ENCODE measurements around the gene CFLAR.

- TF ChIP-seq, protein P1, sequence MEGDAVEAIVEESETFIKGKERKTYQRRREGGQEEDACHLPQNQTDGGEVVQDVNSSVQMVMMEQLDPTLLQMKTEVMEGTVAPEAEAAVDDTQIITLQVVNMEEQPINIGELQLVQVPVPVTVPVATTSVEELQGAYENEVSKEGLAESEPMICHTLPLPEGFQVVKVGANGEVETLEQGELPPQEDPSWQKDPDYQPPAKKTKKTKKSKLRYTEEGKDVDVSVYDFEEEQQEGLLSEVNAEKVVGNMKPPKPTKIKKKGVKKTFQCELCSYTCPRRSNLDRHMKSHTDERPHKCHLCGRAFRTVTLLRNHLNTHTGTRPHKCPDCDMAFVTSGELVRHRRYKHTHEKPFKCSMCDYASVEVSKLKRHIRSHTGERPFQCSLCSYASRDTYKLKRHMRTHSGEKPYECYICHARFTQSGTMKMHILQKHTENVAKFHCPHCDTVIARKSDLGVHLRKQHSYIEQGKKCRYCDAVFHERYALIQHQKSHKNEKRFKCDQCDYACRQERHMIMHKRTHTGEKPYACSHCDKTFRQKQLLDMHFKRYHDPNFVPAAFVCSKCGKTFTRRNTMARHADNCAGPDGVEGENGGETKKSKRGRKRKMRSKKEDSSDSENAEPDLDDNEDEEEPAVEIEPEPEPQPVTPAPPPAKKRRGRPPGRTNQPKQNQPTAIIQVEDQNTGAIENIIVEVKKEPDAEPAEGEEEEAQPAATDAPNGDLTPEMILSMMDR (IDR thresholded peaks at IDR 0.05): no peak
- TF ChIP-seq POLR2A (IDR thresholded peaks at IDR 0.05): no peak
Measured at GRCh38 chr2:201128033-201128432, 12.1 kb downstream of the CFLAR start.

Data from thyroid gland (tissue), 4 donors.